ENCODE results near the gene STRBP. TPM values are rescaled to one million over a fixed set of nuclear protein-coding genes. Genes with fewer than 3 reads are reported as not detected.

STRBP gene
- polyA plus RNA-seq, 3 donors, result 2.5 to 9.0 (median 4.0) TPM

Other genes starting within 250 kb of the STRBP start
- gene GPR21, start 234.9 kb downstream of the STRBP start, polyA plus RNA-seq, result under 1 TPM in 2 of 3 donors, not detected in 1; 0.07 to 0.37 TPM
- under 1 TPM; 0.01 to 0.22 (median 0.10) TPM for gene CRB2, start 87.6 kb upstream of the STRBP start, polyA plus RNA-seq